GM19324 (cell line): ENCODE results near the gene OSBPL1A.

Source experiments
- ATAC-seq: cut with Tn5 transposase; IDR thresholded peaks from one replicate; pipeline ENCODE4 v1.9.1; 2021; ENCODE audit warnings: mild to moderate bottlenecking, moderate library complexity; ENCODE audit not compliant: unreplicated experiment, low FRiP score

OSBPL1A gene

DNA sequence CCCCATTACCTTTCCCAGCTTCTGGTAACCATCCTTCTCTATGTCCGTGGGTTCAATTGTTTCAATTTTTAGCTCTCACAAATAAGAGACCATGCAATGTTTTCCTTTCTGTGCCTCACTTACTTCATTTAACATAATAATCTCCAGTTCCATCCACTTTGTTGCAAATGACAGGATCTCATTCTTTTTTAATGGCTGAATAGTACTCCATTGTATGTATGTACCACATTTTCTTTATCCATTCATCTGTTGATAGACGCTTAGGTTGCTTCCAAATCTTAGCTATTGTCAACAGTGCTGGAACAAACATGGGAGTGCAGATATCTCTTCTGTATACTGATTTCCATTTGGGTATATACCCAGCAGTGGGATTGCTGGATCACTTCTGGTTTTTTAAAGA is 256.9 kb downstream of the OSBPL1A start:
- no peak for ATAC-seq

DNA sequence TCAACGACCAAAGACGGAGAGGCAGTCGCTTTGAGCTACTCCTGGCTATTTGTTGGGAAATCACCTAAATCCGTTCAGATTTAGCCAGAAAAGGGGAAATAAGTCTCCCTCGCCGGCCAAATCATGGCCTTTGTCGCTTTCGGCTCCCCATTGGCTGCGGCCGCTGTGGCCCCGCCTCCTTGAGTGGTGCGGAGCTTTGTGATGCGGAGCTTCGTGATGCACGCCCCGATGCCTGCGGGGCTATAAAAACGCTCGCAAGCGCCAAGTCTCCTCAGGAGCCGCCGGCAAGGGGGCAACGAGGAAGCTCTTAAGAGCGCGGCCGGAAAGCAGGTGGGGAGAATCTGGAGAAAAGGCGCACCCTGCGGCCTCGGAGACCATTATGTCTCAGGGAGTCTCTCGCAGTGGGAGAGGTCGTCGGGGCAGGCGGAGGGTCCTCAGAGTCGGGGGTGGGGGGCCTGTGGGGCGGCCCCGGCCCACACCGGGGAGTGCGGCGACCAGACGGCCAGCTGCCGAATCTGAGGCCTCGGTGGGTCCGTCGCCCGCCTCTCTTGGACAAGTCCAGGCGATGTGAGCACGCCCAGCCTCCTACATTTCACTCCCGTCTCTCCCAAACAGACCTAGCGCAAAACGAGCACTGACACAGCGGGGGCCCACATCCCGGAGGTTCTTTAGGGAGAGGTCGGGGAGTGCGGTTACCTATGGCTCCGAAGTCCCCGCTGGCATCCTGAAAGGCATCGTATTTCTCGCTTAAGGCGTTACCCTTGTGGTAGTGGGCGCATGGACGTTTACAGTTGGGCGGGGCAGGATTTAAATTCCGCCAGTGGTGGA is 258.6 kb downstream of the OSBPL1A start, which contains the start of gene CABYR:
TSS of gene CABYR (plus strand) at position 274 of the 828 bp plus-strand sequence. CDS start 4,053 bp downstream, outside the sequence.
- ATAC-seq, result no peak

DNA sequence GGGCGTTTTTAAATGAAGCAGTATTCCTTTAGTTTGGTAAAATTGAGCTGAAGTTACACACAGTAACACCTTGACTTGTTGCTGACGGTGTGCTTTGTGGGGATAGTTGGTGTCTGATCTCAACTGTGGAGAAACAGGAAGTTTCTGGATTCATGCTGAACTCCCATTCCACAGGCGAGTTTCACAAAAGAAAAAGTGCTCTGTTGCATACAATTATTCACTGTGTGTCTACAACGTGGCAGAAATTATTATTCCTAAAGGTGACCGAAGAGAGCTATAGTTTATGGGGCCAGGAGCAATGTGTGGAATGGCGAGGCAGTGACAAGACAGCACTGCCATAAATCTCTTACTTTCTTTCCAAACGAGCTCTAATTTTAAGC is 259.2 kb downstream of the OSBPL1A start:
- ATAC-seq, result no peak

DNA sequence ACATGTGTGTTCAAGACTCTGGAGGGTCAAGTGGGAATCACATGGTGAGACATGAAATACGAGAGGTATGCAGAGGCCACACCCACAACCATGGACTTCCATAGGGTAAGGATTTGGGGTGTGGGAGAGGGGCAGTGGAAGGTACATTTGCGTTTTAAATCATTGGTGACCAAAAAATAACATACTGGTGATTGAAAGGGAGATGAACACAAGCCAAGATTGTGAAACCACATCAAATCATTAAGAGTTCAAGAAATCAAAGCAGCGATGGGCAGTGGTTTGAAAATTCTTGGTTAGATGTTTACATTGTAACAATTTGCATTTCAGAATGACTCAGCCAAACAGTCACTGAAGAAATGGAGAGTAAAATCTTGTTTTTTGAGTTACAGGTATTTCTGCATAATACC is 260.7 kb downstream of the OSBPL1A start:
- ATAC-seq, result no peak

DNA sequence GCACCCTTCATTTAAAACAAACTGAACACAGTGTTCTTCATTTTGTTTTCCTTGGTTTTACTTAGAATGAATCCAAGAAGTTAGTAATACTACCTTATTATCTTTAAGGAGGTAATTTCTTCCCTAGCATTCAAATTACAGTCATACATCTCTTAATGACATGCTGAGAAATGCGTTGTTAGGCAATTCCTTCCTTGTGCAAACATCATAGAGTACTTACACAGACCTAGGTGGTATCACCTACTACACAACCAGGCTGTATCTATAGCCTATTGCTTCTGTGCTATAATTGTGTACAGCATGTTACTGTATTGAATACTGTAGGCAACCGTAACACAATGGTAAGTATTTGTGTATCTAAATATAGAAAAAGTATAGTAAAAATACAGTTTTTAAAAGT is 267.1 kb downstream of the OSBPL1A start:
- ATAC-seq, result no peak

DNA sequence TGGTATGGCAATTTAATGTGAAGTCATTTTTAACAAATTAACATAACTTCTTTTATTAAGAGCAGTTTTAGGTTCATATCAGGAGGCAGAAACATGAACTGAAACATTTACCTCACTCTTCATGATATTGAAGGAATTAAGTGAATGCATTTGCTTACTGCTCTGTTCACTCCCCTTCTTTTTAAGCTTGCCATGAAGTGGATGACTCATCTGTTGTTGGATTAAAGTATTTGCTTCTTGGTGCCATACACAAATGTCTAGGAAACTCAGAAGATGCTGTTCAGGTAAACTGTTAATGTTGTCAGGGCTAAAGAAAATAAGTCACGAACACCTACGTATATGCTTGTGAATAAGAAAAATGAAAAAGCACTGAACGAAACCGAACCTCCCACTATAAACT is 268.9 kb downstream of the OSBPL1A start:
- ATAC-seq, result no peak

DNA sequence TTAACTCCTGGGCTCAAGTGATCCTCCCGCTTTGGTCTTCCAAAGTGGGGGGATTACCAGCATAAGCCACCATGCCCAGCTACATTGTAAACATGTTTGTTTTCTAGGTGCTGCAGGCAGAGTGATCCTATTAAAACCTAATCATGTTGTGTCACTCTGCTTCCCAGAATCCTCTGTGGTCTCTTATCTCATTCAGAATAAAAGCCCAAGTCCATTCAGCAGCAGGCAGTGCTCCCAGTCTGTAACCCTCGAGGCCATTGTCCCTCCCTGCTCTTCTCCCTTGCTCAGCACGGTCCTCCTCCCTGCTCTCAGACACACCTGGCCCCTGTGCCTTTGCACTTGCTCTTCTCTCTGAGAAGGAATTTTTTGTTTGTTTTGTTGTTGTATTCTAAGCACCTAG is 269.9 kb downstream of the OSBPL1A start:
- ATAC-seq, result no peak

DNA sequence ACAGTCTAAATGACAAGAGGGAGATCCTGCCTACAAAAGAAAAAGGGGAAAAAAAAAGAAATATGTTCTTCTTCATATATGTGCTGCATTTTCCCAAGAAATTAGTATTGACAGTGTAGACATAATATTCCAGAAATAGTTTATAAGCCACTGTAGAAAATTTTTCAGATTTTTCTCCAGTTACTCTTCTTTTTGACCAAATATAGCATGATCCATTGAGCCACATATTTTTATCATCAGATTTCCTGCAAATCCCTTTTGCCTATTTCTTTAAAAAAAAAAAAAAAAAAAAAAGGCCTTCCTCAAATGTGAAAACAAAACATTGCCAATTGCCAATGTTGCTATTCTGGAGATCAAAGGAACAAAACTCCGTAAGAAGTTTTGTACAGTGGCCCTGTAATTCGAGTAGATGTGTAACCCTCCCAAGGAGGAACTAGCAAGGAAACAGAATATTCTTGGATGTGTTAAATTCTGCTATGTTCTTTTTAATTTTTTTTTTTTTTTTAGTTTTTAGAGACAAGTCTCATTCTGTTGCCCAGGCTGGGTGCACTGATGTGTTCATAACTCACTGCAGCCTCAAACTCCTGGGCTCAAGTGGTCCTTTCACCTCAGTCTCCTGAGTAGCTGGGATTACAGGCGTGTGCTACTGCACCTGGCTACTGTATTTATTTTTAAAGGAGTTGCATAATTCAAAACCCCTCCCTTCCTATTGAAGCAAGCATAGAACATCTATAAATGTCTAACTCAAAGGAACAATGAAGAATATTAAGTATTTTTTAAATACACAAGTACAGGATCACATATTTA is 271.3 kb downstream of the OSBPL1A start:
- no peak for ATAC-seq

DNA sequence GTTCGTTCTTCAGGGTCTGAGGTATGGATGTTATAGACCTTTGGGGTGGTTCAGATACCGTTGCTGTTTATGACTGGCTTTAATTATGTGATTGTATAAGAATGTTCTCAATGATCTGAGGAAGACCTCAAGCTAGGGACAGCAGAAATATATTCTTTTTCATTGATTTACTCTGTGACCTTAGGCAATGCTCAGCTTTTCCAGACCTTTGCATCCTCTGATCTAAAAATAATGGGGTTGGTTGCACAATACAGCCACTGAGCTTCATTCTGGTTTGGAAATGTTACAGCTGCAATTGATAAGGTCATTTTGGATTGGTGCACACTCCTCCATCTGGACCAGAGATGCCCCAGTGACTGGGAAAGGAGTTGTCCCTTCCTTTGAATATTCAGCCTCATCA is 276.0 kb downstream of the OSBPL1A start:
- no peak for ATAC-seq

DNA sequence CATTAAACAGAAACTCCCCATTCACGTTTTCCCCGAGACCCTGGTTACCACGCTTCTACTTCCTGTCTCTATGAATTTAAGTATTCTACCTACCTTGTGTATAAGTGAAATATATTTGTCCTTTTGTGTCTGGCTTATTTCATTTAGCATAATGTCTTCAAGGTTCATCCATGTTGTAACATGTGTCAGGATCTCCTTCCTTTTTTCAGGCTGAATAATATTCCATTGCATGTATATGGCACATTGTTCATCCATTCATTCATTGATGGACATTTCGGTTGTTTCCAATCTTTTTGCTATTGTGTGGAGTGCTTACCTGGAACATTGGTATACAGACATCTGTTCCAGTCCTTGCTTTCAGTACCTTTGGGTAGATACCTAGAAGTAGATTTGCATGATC is 276.9 kb downstream of the OSBPL1A start:
- ATAC-seq, result no peak

DNA sequence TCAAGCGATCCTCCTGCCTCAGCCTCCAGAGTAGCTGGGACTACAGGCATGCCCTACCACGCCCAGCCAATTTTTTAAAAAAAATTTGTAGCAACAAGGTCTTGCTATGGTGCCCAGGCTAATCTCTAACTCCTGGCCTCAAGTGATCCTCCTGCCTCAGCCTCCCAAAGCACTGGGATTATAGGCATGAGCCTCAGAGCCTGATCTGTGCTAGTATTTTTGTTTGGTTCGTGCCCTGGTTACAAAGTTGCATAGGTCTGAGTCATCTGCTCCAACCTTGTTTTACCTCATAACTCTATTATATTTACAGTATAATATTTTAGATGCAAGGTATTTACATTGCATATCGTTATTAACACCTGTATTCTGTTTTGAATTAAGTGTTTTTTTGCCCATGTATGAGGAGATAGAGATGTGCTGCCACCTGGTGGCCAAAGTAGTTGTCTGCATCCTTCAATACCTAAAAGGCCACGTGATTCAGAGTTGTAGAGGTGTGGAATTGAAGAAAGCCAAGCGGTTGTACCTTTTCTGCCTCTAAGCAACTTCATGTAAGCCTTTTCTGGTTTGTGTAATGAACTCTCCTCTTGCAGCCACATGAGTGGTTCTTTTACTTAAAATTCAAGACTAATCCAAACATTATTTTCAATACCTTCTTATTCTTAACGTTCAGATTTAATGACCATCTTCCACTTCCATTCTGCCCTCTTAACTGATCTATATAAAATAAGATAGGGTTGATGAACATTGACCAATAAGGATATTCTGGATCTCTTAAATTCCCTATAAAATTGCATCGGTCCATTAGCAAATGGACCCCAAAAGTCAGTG is 278.7 kb downstream of the OSBPL1A start:
- ATAC-seq, result no peak

DNA sequence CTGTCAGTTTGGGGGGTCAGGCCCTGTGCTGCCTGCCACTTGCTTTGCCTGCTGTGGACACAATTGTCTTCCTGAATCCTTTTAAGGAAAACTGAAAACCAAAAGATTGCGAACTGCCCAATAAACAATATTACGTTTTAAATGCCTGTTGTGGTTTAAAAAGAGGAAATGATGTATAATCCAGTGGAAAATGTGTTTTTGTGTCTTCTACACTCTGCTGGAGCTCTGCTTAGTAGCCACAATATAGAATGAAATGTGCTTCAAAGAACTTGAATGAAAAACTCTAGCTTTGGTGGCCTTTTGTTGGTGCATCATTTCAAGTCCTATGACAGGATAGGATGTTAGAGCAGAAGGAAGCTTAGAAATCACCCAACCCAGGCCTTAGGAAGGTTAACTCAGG is 282.0 kb downstream of the OSBPL1A start:
- no peak for ATAC-seq

DNA sequence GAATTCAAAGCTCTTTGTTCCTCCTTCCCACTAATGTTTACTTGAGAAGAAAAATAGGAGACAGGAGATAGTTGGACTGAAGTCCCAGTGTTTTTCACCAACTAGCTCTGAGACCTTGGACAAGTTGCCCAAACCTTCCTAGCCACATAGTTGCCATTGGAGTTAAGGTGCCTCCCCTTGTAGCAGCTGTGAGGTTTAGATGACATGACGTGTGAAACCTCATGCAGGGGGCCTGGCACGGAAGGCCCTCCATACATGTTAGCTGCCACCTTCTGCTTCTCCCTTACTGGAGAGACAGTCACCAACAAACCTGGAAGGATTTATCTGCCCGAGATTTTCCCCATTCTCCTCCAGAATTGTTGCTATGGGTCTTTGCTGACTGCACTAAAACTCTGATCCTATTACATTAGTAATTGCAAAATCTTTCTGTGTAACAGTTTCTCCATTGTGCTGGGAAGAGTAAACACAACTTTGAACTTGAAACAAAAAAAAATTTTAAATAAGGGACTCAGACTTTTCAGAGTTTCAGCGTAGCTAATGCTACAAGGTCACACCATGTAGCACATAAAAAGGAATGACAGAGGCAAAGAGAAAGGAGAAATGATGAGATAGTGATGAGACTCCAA is 282.6 kb downstream of the OSBPL1A start:
- no peak for ATAC-seq

DNA sequence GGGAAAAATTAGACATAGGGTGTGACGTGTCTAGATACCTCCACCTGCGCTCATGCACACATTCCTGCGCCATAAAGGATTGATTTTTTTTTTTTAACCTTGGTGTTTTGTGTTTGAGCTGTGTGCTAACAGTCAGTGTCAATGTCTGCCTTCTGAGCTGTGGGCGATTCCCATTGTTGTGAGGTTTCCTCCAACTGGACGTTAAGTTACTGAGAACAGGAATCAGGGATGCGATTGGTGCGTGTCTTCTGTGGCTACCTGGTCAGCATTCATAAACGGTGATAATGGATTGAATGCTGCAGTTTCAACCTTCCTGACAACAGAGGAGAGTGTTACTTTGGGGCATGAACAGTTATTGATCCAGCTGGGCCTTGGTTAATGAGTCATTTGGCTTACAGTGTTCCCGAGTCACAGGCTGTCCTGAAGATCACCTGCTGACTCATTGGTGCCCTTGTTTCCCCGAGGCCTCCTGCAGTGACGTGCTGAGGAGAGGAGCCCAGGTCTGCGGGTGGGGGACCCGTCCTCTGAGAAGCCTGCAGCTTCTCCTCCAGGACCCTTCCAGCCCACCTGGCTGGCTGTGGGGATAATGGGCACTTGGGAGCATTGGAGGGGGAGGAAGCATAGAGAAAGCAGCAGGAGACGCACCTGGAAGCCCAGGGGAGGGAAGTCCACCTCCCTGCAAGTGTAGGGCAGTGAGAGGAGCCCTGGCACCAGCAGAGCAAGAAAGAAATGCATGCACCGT is 284.6 kb downstream of the OSBPL1A start:
- ATAC-seq, result no peak

DNA sequence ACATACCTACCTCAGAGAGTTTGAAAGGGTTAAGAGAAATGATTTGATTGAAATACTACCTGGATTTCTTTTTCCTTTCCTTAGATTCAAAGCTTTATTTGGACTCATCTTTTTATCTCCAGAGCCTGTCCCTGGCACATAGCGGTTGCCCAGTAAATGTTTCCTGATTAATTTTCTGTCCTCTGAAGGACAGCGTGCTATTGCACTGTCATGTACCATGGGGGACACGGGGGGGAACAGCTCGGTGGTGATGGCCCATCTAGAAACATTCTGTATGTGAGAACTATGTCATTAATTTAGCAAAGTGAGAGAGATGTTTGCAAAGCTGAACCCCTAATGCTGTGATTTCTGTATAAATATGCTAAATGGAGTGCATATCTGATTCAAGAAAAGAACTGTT is 285.2 kb downstream of the OSBPL1A start:
- ATAC-seq, result no peak
